NOMO-1 (cell line): ENCODE data around the gene ANXA6.
A peak's percentile ranks its signal among the peaks of the same experiment; 100 is the strongest.

Experiments
- DNase-seq, 2 experiments: peaks; one replicate each; lab custom pipeline; 2025; ENCODE audit not compliant: unreplicated experiment in 2 of 2; lab: John Stamatoyannopoulos, UW

ANXA6 gene

DNA sequence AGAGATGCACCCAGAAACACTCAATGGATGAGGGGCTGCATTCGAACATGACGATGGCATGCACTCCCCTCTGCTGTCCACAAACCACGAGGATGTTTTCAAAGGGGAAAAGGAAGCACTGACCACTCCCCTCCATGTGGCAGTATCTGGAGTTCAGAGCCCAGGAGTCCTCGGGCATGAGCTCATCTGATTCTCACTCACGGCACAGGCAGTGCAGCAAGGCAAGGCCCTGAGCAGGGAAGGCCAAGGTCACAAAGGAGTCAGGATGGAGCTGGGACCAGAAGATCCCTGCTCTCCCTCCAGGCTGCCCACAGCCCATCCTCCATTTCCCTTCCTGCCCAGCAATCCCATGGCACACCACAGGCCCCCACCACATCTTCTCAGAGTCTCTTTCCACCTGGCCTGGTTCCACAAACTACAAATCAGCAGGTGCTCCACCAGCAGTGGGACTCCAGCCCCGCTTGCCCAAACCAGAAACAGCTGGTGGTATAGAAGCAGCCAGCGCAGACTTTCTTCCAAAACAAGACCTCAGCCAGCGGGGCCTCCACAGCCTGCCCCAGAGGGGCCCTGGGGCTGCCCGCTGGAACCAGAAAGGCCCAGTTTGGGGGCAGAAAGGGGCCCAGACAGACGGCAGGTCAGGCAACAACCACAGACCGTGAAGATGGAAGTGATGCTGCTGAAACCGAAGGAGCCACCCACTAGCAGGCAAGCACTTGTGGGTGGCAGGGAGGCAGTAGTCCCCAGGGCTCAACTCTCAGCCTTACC lies 89.0 kb downstream of the ANXA6 start:
- no peak for DNase-seq

DNA sequence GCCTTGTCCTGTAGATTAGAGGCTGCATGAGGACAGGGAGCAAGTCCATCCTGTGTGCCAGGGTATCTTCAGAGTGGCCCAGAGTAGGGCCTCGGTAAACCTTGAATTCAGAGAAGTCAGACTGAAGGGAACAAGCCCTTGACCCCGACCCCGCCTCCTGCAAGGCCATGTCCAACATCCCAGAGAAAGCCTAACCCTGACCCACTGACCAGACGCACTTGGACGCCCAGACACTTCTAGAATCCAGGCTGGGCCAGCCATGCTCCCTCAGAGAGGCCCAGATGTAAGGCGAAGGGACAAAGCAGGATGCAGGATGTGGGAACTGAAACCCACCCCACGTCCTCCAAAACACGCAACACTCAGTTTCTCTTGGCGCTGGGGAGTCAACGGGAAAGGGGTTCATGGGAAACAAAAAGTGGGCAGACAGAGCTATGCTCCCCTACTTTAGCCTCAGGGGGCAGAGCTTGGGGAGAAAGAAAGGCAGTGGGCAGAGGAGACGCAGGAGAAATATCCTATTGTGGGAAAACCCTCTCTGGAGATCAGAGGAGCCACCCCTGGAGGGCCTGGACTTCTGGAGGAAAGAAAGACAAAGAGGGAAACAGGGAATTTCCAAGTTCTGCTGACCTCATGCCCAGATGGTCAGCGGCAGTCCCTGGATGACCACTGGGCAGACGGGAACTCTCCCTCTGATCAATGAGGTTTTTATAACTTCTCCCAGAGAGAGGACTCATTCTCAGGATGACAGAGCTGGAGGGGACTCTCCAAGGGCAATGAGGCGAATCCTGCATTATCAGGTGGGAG lies 89.7 kb downstream of the ANXA6 start:
- no peak for DNase-seq

DNA sequence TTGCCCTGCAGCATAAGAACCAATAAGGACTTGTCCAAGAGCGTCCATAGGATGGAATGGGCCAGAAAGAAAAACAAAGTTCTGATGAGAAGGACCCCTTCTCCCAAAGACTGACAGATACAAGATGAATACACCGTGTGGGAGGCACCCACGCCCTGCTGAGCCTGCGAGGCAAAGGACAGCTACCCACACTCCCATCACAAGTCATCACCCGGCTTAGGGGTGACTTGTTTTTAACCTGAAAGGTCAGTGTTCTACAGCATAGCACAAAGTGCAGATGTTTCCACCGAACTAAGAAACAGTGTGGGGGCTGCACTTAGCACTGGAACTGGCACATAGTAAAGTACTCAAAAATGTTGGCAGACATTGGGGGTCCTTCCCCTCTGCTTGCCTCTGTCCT lies 90.7 kb downstream of the ANXA6 start:
- no peak for DNase-seq

DNA sequence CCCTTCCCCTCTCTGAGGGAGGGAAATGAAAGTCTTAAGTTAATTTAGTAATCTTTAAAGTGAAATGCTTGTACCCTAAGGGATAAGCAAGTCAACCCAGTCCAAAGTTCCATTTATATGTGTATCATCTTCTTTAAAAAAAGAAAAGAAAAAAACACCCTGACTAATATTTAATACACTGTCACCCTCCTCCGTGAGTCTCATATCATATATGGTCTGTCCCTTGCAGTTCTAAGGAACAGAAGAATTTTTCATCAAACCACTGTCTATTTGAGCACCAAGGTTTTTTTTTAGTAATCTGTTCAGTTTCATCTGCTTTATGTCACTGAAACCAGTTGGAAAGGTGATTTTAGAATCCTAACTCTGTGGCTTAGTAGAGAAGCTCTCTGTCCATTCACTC lies 92.0 kb downstream of the ANXA6 start:
- no peak for DNase-seq

DNA sequence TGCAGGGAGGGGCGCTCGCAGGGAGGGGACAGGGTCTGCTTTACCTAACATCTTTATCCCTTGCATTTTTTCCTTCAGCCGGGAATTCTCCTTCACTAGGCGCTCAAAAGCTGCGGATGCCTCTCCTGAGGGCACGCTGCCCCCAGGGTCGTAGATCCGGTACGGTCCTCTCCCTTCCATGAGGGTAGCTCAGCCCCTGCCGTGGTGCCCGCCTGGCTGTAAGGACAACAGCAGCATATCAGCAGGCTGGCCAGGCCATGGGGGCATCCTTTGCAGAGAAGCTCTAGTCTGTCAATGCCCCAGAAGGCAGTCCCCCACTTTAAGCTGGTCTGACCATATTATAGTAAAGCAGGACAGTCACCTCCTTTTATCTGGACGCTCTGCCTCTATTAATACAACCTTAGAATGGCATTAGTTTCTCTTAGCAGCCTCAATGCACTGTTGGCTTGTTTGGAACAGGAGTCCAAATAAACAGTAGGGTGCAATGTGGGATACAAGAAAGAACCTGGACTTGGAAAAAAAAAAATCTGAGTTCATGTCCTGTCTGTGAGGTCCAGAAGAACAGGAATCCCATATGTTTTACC lies 92.6 kb downstream of the ANXA6 start:
- no peak for DNase-seq

GRCh38 chr5:151063142-151063989 lies 94.2 kb downstream of the ANXA6 start:
- peak; percentile 58 to 62 for DNase-seq

- no peak for DNase-seq
Measured at GRCh38 chr5:151062405-151063141, 95.0 kb downstream of the ANXA6 start.

- no peak for DNase-seq
Measured at GRCh38 chr5:151060742-151061141, 96.8 kb downstream of the ANXA6 start.

GRCh38 chr5:151058891-151059489 lies 98.6 kb downstream of the ANXA6 start:
- peak in 1 of 2 experiments; percentile 36 for DNase-seq

DNA sequence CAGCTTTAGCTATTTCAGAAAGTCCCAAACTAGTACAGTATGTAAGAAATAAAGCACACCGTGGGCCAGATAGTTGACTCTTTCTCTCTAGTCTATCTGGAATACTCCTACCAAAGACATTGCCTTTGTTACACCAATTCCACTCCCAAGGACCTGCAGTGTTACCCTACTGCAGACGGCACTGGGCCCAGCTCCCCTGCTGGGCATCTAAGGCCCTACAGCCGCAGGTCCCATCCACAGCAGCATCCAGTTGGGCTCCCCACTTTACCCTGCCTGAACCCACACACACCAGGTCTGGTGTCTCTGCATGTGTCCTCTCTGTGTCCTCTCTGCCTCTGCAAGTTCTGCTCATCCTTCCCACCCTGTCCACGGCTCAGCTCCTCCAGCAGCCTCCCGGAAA lies 99.3 kb downstream of the ANXA6 start:
- no peak for DNase-seq

DNA sequence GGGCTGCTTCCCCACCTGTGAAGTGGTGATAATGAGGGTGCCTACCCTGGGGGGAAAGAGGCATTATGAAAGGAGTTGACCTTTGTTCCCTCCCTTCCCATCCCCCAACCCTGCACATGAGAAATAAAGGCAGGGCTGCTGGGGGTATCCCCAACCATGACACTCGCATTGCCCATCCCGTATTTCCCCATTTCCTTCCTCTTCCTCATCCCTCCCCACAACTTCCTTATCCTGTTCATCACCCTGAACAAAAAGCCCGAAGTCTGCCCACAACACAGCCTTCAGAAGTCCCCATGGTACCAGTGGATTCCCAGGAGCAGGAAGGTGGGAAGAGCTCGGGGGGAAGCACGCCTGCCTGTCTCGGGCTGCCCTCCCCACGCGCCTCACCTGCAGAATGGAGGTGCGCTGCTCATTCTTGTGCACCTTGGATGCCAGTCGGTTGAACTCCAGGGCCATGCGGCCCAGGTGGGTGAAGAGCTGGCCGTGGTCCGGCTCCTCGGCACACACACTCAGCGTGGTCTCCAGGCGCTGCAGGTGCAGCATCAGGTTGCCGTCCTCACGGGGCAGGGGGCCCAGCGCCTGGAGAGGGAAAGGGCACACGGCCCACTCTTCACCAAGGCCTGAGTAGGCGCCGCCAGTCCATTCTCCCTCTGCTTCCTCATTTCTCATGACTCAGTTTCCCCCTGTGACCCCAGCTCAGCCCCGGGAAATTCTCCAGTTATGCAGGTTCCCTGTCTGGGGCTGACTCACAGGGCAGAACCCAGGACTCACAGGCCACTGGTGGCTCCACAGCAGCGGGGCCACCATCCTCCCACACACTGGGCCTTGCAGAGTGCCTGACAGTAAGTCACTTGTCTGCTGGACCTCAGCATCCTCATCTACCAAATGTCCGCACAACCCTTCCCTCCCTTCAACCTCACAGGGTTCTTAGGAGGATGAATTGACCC lies 100.9 kb downstream of the ANXA6 start:
- no peak for DNase-seq

DNA sequence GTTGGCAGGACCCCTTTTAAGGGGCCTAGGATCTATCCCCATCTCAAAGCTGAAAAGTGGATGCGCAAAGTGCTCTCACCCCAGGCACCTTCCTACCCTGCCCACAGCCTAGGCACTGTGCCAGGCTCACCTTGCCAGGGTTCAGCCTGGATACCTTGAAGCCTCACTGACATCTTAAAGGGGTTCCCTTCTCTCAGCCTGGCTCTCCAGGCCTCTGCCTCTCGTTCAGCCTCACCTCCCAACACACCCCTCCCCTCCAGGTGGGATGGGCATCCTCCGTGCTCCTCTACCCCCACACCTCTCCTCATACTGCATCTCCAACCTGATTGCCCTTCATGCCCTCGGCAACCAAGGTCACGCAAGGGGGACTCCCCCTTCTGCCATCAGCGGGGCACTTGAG lies 102.2 kb downstream of the ANXA6 start:
- no peak for DNase-seq

- DNase-seq: no peak
Measured at GRCh38 chr5:151054709-151055108, 102.9 kb downstream of the ANXA6 start.

DNA sequence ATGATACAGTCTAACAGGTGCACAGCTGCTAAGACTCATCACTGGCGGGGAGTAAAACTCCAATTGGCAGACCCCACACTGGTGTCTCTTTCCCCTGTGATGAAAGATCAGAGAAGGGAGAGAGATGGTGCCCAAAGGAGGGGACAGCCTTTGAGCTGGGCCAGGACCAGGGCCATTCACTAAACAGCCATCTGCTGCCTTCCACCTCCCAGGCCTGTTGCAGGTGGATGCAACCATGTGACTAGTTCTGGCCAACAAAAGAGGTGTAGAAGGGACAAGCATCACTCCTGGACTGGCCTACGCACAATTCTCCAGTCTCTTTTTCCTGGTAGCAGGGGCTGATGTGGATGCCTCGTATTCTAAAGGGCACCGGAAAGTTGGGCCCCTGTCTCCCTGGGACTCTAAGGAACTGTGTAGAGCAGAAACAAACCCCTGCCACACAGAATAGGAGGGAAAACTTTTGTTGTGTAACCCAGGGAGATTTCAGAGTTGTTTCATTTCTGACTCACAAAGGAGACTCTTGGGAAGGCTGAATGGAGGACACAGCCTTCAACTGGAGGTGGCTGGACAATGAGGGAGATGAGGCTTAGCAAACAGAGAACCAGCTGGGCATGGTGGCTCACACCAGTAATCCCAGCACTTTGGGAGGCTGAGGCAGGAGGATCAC lies 103.7 kb downstream of the ANXA6 start:
- no peak for DNase-seq

GRCh38 chr5:151052836-151053235 lies 104.7 kb downstream of the ANXA6 start:
- DNase-seq: no peak

DNA sequence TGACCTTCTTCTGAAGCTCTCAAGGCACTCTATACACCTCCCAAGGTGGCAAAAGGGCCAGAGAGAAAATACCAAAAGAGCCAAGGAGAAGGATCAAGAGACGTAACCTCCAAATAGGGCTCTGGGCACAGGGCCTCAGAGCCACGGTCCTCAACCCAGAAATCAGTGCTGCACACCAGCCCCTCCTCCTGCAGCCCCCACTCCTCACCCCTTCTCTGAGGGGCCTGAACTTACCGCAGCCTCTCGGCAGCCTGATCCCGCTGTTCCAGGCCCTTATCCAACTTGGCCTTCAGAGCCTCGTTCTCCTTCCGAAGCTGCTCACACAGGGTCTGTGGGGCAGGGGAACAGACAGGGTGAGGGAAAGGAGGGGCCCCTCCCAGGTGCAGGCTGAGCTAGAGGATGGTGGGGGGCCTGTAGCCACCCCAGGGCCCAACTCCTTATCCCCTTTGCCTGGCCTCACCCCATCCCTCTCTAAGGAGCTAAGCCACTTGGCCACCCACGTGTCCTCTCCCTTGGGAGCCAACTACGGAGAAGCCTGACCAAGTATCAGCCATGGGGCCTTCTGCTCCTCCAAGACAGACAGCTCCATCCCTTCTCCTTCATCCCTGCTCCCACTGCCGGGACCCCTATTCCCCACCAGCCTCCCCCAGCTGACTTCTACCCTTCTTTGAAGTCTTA lies 105.5 kb downstream of the ANXA6 start:
- no peak for DNase-seq

DNA sequence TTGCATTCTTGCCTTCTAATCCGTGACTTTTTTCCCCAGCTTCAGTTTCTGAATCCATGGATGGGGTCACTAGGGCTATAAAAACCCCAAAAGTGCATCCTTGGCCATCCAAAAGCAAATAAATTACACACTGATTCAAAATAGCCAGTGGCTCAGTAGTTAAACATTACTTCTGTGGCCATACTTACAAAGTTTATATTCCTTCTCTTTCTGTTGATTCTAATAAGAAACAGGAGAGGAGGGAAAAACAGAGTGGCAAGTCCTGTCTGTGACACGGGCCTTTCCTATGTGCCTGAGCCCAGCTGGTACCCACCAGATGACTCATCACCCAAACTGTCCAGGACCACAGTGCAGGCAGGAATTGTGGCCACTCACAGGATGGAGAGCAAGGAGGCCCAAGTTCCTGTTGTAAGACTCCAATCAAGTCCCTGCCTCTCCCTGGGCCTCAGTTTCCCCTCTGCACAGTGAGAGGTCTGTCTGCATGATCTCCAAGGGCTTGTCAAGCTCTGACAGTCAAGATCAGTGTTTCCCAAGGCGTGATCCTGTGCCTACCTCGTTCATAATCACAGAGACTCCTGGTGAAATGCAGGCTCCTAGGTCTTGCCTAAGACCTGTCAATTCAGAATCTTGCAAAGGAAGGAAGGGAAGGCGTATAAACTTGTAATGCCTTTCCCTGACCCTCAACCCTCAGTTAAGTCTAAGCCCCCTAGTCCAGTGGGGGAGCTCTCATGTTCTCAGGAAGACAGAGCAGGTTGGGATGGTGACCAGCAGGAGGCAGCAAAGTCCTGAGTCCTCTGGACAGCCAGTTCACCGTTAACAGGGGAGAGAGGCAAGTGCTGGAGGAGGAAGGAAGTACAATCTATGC lies 106.3 kb downstream of the ANXA6 start:
- peak; percentile 72 to 88 for DNase-seq
